H1 (cell line): Measurements from ENCODE around the gene NAALADL1. TPM values are rescaled to one million over a fixed set of nuclear protein-coding genes. Genes with fewer than 3 reads are reported as not detected.
A peak's percentile ranks its signal among the peaks of the same experiment; 100 is the strongest.

Source experiments
- CTCF ChIA-PET: fragments of 300-600 bp; sonication (Branson Sonifier 250); formaldehyde crosslinking; loops from one replicate; lab custom pipeline; 2021; ENCODE audit not compliant: partially characterized antibody; lab: Charles Lee
- POLR2A ChIA-PET: fragments of 300-600 bp; sonication (Branson Sonifier 250); formaldehyde crosslinking; loops from one replicate; lab custom pipeline; 2021; ENCODE audit warnings: inconsistent platforms; ENCODE audit not compliant: partially characterized antibody; lab: Charles Lee
- DNase-seq, 2 experiments: peaks; one replicate each; pipeline versions ENCODE4 v3.0.0 to v3.0.0-alpha.2; 2010 to 2022; ENCODE audit warnings: low spot score in 2 of 2, low read depth in 1 of 2, mixed read lengths in 1 of 2
- FAIRE-seq: peaks from 2 replicates; lab custom pipeline; 2011; peaks lifted over from hg19 to GRCh38; lab: Jason Lieb, UNC
- H2AFZ ChIP-seq: 2 replicates; pipeline ENCODE4 v1.8.1; 2012; ENCODE audit warnings: low read length, inconsistent platforms
- H2AK5ac ChIP-seq: 2 replicates; pipeline ENCODE4 v1.6.1; 2013; ENCODE audit warnings: low read depth, low read length
- H2BK120ac ChIP-seq: replicated peaks from 2 replicates; pipeline ENCODE3; 2013; ENCODE audit warnings: low read depth, low read length, inconsistent platforms
- H2BK12ac ChIP-seq: 2 replicates; pipeline ENCODE4 v1.6.1; 2013; ENCODE audit warnings: low read depth, low read length
- H2BK15ac ChIP-seq: 2 replicates; pipeline ENCODE4 v1.6.1; 2013; ENCODE audit warnings: low read length
- H2BK20ac ChIP-seq: 2 replicates; pipeline ENCODE4 v1.6.1; 2013; ENCODE audit warnings: low read length
- H2BK5ac ChIP-seq: 2 replicates; pipeline ENCODE4 v1.6.1; 2013; ENCODE audit warnings: low read depth, low read length
- H3K14ac ChIP-seq: 2 replicates; pipeline ENCODE4 v1.6.1; 2013; ENCODE audit warnings: inconsistent platforms; ENCODE audit not compliant: insufficient read length
- H3K18ac ChIP-seq: 2 replicates; pipeline ENCODE4 v1.6.1; 2013; ENCODE audit warnings: low read length; ENCODE audit errors: extremely low read depth
- H3K23ac ChIP-seq: 2 replicates; pipeline ENCODE4 v1.6.1; 2013; ENCODE audit warnings: inconsistent platforms; ENCODE audit not compliant: insufficient read length
- H3K23me2 ChIP-seq: 2 replicates; pipeline ENCODE4 v1.6.1; 2013; ENCODE audit warnings: low read depth, low read length
- H3K27ac ChIP-seq: 2 replicates; pipeline ENCODE4 v1.6.1; 2011; ENCODE audit warnings: low read depth, low read length, inconsistent platforms
- H3K27me3 ChIP-seq, 4 experiments: replicated peaks in 1 of 4; 1 replicate in 1 of 4; 2 replicates in 3 of 4; pipeline versions ENCODE4 v1.6.1 to v1.8.1; 2011 to 2013; ENCODE audit warnings: low read length in 3 of 4, mild to moderate bottlenecking in 3 of 4, inconsistent platforms in 2 of 4, mixed read lengths in 2 of 4, moderate library complexity in 1 of 4; ENCODE audit not compliant: control insufficient read depth in 3 of 4, insufficient read depth in 3 of 4; ENCODE audit errors: extremely low read depth in 1 of 4
- H3K36me3 ChIP-seq, 4 experiments: 2 replicates each; pipeline versions ENCODE4 v1.6.1 to v1.8.1; 2011 to 2013; ENCODE audit warnings: mild to moderate bottlenecking in 4 of 4, low read length in 3 of 4, moderate library complexity in 2 of 4, control low read depth in 1 of 4, inconsistent platforms in 1 of 4; ENCODE audit not compliant: insufficient read depth in 4 of 4, control insufficient read depth in 2 of 4
- H3K4ac ChIP-seq: replicated peaks from 2 replicates; pipeline ENCODE3; 2013; ENCODE audit warnings: low read length, low read depth, mixed read lengths, inconsistent platforms; ENCODE audit not compliant: insufficient read length
- H3K4me1 ChIP-seq, 4 experiments: replicated peaks in 1 of 4; 1 replicate in 1 of 4; 2 replicates in 3 of 4; pipeline versions ENCODE4 v1.6.1 to v1.8.1; 2011 to 2013; ENCODE audit warnings: low read length in 3 of 4, inconsistent platforms in 2 of 4, mixed read lengths in 1 of 4; ENCODE audit not compliant: insufficient read depth in 4 of 4, control insufficient read depth in 3 of 4
- H3K4me2 ChIP-seq, 2 experiments: 2 replicates each; pipeline versions ENCODE4 v1.6.1 to v1.8.1; 2011 to 2013; ENCODE audit warnings: low read depth in 2 of 2, low read length in 2 of 2, control low read depth in 1 of 2, inconsistent platforms in 1 of 2, mild to moderate bottlenecking in 1 of 2; ENCODE audit not compliant: insufficient read depth in 1 of 2
- H3K4me3 ChIP-seq, 4 experiments: fragments of 200-600, 300-600 bp in 1 of 4; sonication (generic), shearing (Covaris generic), sonication (Bioruptor Twin) in 1 of 4; 2 replicates each; pipeline versions ENCODE4 v1.5.1 to v1.8.1; 2011 to 2016; ENCODE audit warnings: low read length in 4 of 4, low read depth in 3 of 4, control low read depth in 2 of 4, inconsistent platforms in 2 of 4, mild to moderate bottlenecking in 2 of 4, mixed read lengths in 1 of 4, moderate library complexity in 1 of 4; ENCODE audit not compliant: insufficient read depth in 2 of 4; ENCODE audit errors: extremely low read depth in 1 of 4
- H3K56ac ChIP-seq: replicated peaks from 2 replicates; pipeline ENCODE3; 2013; ENCODE audit warnings: low read depth, mild to moderate bottlenecking, mixed read lengths, low read length, inconsistent platforms; ENCODE audit not compliant: insufficient read length
- H3K79me1 ChIP-seq: 2 replicates; pipeline ENCODE4 v1.6.1; 2013; ENCODE audit warnings: low read depth, low read length, control low read depth
- H3K79me2 ChIP-seq, 2 experiments: 2 replicates each; pipeline versions ENCODE4 v1.6.1 to v1.8.1; 2012 to 2013; ENCODE audit warnings: low read length in 2 of 2, mild to moderate bottlenecking in 2 of 2, inconsistent platforms in 1 of 2; ENCODE audit not compliant: insufficient read depth in 2 of 2, control insufficient read depth in 1 of 2
- H3K9ac ChIP-seq, 4 experiments: replicated peaks in 1 of 4; 1 replicate in 1 of 4; 2 replicates in 3 of 4; pipeline versions ENCODE4 v1.6.1 to v1.8.1; 2011 to 2013; ENCODE audit warnings: low read depth in 3 of 4, low read length in 3 of 4, control low read depth in 2 of 4, mild to moderate bottlenecking in 2 of 4, moderate library complexity in 2 of 4, inconsistent platforms in 1 of 4; ENCODE audit errors: extremely low read depth in 1 of 4
- H3K9me3 ChIP-seq, 2 experiments: 2 replicates each; pipeline versions ENCODE4 v1.6.1 to v1.8.1; 2012 to 2013; ENCODE audit warnings: mild to moderate bottlenecking in 2 of 2, moderate library complexity in 2 of 2, control low read depth in 1 of 2, inconsistent platforms in 1 of 2, low read depth in 1 of 2, low read length in 1 of 2, mixed read lengths in 1 of 2; ENCODE audit not compliant: insufficient read depth in 2 of 2
- H4K20me1 ChIP-seq, 2 experiments: replicated peaks in 1 of 2; 2 replicates each; pipeline versions ENCODE3 to v1.8.1; 2011 to 2013; ENCODE audit warnings: inconsistent platforms in 2 of 2, low read length in 2 of 2, mild to moderate bottlenecking in 1 of 2; ENCODE audit not compliant: insufficient read depth in 2 of 2, control insufficient read depth in 1 of 2
- H4K5ac ChIP-seq: 2 replicates; pipeline ENCODE4 v1.6.1; 2013; ENCODE audit warnings: low read length, low read depth, mixed read lengths, inconsistent platforms; ENCODE audit not compliant: insufficient read length
- H4K8ac ChIP-seq: 2 replicates; pipeline ENCODE4 v1.8.0; 2013; ENCODE audit warnings: mild to moderate bottlenecking, moderate library complexity, low read length, inconsistent platforms; ENCODE audit not compliant: insufficient read depth; ENCODE audit errors: extremely low read depth
- H4K91ac ChIP-seq: replicated peaks from 2 replicates; pipeline ENCODE3; 2013; ENCODE audit warnings: low read length, mixed read lengths, inconsistent platforms; ENCODE audit not compliant: insufficient read length
- CHD1 ChIP-seq: IDR thresholded peaks from 2 replicates; pipeline ENCODE4 v1.6.1; 2012; ENCODE audit warnings: low read depth, low read length, improper control_type of control experiment
- HDAC6 ChIP-seq: IDR thresholded peaks from one replicate; pipeline ENCODE4 v1.7.1; 2012; ENCODE audit warnings: low read depth, mild to moderate bottlenecking, inconsistent platforms, low read length, moderate library complexity
- WGBS, 2 experiments: shearing (Covaris generic) in 1 of 2; methylation state at CpG; one replicate each; pipeline versions ENCODE4 v1.1.6 to v1.1.7; 2013 to 2015; ENCODE audit warnings: low lambda C conversion rate in 2 of 2, mixed read lengths in 2 of 2, inconsistent platforms in 1 of 2, low coverage in 1 of 2, missing lambda C conversion rate in 1 of 2; ENCODE audit not compliant: insufficient replicate concordance in 2 of 2, insufficient coverage in 1 of 2, insufficient read length in 1 of 2; ENCODE audit errors: extremely low coverage in 1 of 2, missing lambda C conversion rate in 1 of 2; 5-methylcytosine and 5-hydroxymethylcytosine counted together
- polyA plus RNA-seq, 7 experiments: library from polyadenylated mRNA; depleted of rRNA in 3 of 7; stranded (reverse) in 5 of 7; unstranded in 2 of 7; fragments of >200 nt in 5 of 7; fragments of 200-250 nt in 2 of 7; gene quantifications; 1 replicate in 5 of 7; 2 replicates in 1 of 7; 4 replicates in 1 of 7; pipeline versions ENCODE4 v1.2.1 to v1.2.3, GENCODE V29; 2011 to 2013; ENCODE audit warnings: missing spikeins in 2 of 7, mixed read lengths in 2 of 7
- total RNA-seq: library from RNA; stranded (reverse); fragmentation: NEBNext Ultra II Directional; extraction: Animal tissue kit (Norgen Biotek cat#: 25700); gene quantifications from 2 replicates; pipeline ENCODE4 v1.2.1, GENCODE V29; 2021

NAALADL1 gene
- total and polyA plus RNA-seq, 2 of the 8 experiments (the other 6 are each of a cell fraction or from before 2014, with no cell fraction given), result 7.5 to 9.9 TPM

- DNase-seq (no peak), FAIRE-seq (no peak)
- no peak overlapping the region for H3K4ac ChIP-seq
- peaks cover 2 to 9% (median 6%) of the 10 kb centered on the region in 4 experiments for H3K4me1 ChIP-seq
- peaks cover 0 to 3% of the 10 kb centered on the region in 2 experiments for H4K20me1 ChIP-seq
- H2BK5ac ChIP-seq, result no peak overlapping the region
- H3K4me2 ChIP-seq, result no peak overlapping the region
- TF ChIP-seq HDAC6 (no peak), CHD1 (no peak)
- H4K91ac ChIP-seq, result no peak overlapping the region
- H4K8ac ChIP-seq, result peak overlapping the region; percentile 40; the same call in 1 of the 2 replicates
- ChIA-PET CTCF (interaction anchor here (0.5 to 1.5 kb wide), 4 partner anchors 10 to 367 kb away, joined by 3 to 9 read pairs (median 4); partner anchors contain the start of gene ARL2), POLR2A (interaction anchor here (0.6 to 21.6 kb wide), 7 partner anchors 8 to 429 kb away, joined by 3 to 230 read pairs (median 3); partner anchors contain the start of genes CDCA5, VPS51 and ZFPL1)
- H3K9ac ChIP-seq, result no peak overlapping the region
- no peak overlapping the region for H2BK20ac ChIP-seq
- no peak overlapping the region for H3K14ac ChIP-seq
- H3K36me3 ChIP-seq, result peaks cover 0 to 8% (median 6%) of the 10 kb centered on the region in 4 experiments; a peak in 5 of 8 replicates
- H3K23ac ChIP-seq, result no peak overlapping the region
- H3K27me3 ChIP-seq, result no peaks in the 10 kb centered on the region
- no peak overlapping the region for H2BK15ac ChIP-seq
- no peak overlapping the region for H3K27ac ChIP-seq
- H3K23me2 ChIP-seq, result no peaks in the 10 kb centered on the region
- WGBS, 2 experiments, result 85% methylated on average over 4 of the region's 4 CpGs; no CpG with 5 or more reads in 1 of the 2 experiments
- H3K56ac ChIP-seq, result no peak overlapping the region
- H2AFZ ChIP-seq, result no peak overlapping the region
- 0 out of 4 replicates have a peak, but pooled peaks cover 0 to under 1% of the 10 kb centered on the region in 2 experiments for H3K79me2 ChIP-seq
- H2BK12ac ChIP-seq, result no peak overlapping the region; the same call in 1 of the 2 replicates
- H4K5ac ChIP-seq, result no peak overlapping the region
- H3K9me3 ChIP-seq, result no peaks in the 10 kb centered on the region
- no peak overlapping the region for H2AK5ac ChIP-seq
- no peak overlapping the region for H2BK120ac ChIP-seq
- H3K79me1 ChIP-seq, result peaks cover 3% of the 10 kb centered on the region; the same call in 1 of the 2 replicates
- no peak overlapping the region for H3K18ac ChIP-seq
- H3K4me3 ChIP-seq, result no peak overlapping the region
These were observed 13.7 kb upstream of the NAALADL1 start for GRCh38 chr11:65071907-65072630.
